ENCODE results near the gene PNPLA8. TPM values are rescaled to one million over a fixed set of nuclear protein-coding genes. Genes with fewer than 3 reads are reported as not detected.

The PNPLA8 gene
- total and polyA plus RNA-seq, 4 experiments from 2014 or later = 20.9 to 28.9 (median 28.4) TPM

GRCh38 chr7:108430664-108431063 lies 95.3 kb downstream of the PNPLA8 start:
- Mint-ChIP-seq H3K27me3 (peaks cover 20% of the 10 kb centered on the region in 2 donors), H3K27ac (no peak overlapping the region), H3K4me1 (no peaks in the 10 kb centered on the region), H3K9me3 (peaks cover 0 to 6% (median 0%) of the 10 kb centered on the region in 8 donors), H3K4me3 (no peak overlapping the region), H3K36me3 (no peaks in the 10 kb centered on the region)
- no peak overlapping the region for H3K4me3 ChIP-seq (ENCODE audit: low read length in 2 of 2)
- ChIA-PET POLR2A (ENCODE audit: partially characterized antibody) (no interaction called here), CTCF (ENCODE audit: partially characterized antibody) (no interaction called here)
- no peaks in the 10 kb centered on the region for H3K36me3 ChIP-seq (ENCODE audit: insufficient read depth, low read length)
- H3K9me3 ChIP-seq (ENCODE audit: control insufficient read depth in 1 of 2, low read length in 2 of 2) = no peaks in the 10 kb centered on the region
- H3K27me3 ChIP-seq (ENCODE audit: insufficient read depth, low read length) = no peaks in the 10 kb centered on the region
- H3K4me1 ChIP-seq (ENCODE audit: insufficient read depth, low read length) = no peaks in the 10 kb centered on the region
- no peak overlapping the region for H3K27ac ChIP-seq (ENCODE audit: low read depth, low read length)
- intact Hi-C loops (cut with micrococcal nuclease) = no loop called here
- DNase-seq = no peak

GRCh38 chr7:108427766-108428165 lies 98.2 kb downstream of the PNPLA8 start:
- intact Hi-C loops (cut with micrococcal nuclease) = no loop called here
- H3K4me1 Mint-ChIP-seq = no peaks in the 10 kb centered on the region
- no peaks in the 10 kb centered on the region for H3K4me1 ChIP-seq (ENCODE audit: insufficient read depth, low read length)
- no peak overlapping the region for H3K27ac ChIP-seq (ENCODE audit: low read depth, low read length)
- no peaks in the 10 kb centered on the region for H3K27me3 ChIP-seq (ENCODE audit: insufficient read depth, low read length)
- no peak for DNase-seq
- H3K4me3 Mint-ChIP-seq = no peak overlapping the region
- CTCF ChIA-PET (ENCODE audit: partially characterized antibody) = no interaction called here
- H3K27ac Mint-ChIP-seq = no peak overlapping the region
- no peaks in the 10 kb centered on the region for H3K36me3 Mint-ChIP-seq
- peaks cover 18% of the 10 kb centered on the region in 2 donors for H3K27me3 Mint-ChIP-seq
- H3K4me3 ChIP-seq (ENCODE audit: low read length in 2 of 2) = no peak overlapping the region
- no peaks in the 10 kb centered on the region for H3K9me3 ChIP-seq (ENCODE audit: control insufficient read depth in 1 of 2, low read length in 2 of 2)
- H3K9me3 Mint-ChIP-seq = no peaks in the 10 kb centered on the region
- POLR2A ChIA-PET (ENCODE audit: partially characterized antibody) = no interaction called here
- H3K36me3 ChIP-seq (ENCODE audit: insufficient read depth, low read length) = no peaks in the 10 kb centered on the region

GRCh38 chr7:108425714-108426275 lies 100.1 kb downstream of the PNPLA8 start:
- POLR2A ChIA-PET (ENCODE audit: partially characterized antibody) = no interaction called here
- no peaks in the 10 kb centered on the region for H3K9me3 Mint-ChIP-seq
- DNase-seq = no peak
- peaks cover 15 to 19% of the 10 kb centered on the region in 2 donors for H3K27me3 Mint-ChIP-seq
- no peaks in the 10 kb centered on the region for H3K4me1 Mint-ChIP-seq
- H3K4me1 ChIP-seq (ENCODE audit: insufficient read depth, low read length) = no peaks in the 10 kb centered on the region
- H3K9me3 ChIP-seq (ENCODE audit: control insufficient read depth in 1 of 2, low read length in 2 of 2) = no peaks in the 10 kb centered on the region
- intact Hi-C loops (cut with micrococcal nuclease) = no loop called here
- no peak overlapping the region for H3K4me3 Mint-ChIP-seq
- no peaks in the 10 kb centered on the region for H3K36me3 ChIP-seq (ENCODE audit: insufficient read depth, low read length)
- H3K27ac Mint-ChIP-seq = no peak overlapping the region
- CTCF ChIA-PET (ENCODE audit: partially characterized antibody) = no interaction called here
- H3K36me3 Mint-ChIP-seq = no peaks in the 10 kb centered on the region
- H3K27me3 ChIP-seq (ENCODE audit: insufficient read depth, low read length) = peaks cover 3% of the 10 kb centered on the region
- no peak overlapping the region for H3K27ac ChIP-seq (ENCODE audit: low read depth, low read length)
- no peak overlapping the region for H3K4me3 ChIP-seq (ENCODE audit: low read length in 2 of 2)

GRCh38 chr7:108424013-108424412 lies 101.9 kb downstream of the PNPLA8 start:
- H3K36me3 ChIP-seq (ENCODE audit: insufficient read depth, low read length) = no peaks in the 10 kb centered on the region
- H3K27me3 ChIP-seq (ENCODE audit: insufficient read depth, low read length) = peaks cover 3% of the 10 kb centered on the region
- Mint-ChIP-seq H3K27ac (no peak overlapping the region), H3K27me3 (peaks cover 18 to 21% of the 10 kb centered on the region in 2 donors), H3K4me1 (peaks cover 0 to 3% (median 1%) of the 10 kb centered on the region in 4 donors), H3K36me3 (no peaks in the 10 kb centered on the region), H3K9me3 (no peaks in the 10 kb centered on the region), H3K4me3 (no peak overlapping the region)
- H3K4me1 ChIP-seq (ENCODE audit: insufficient read depth, low read length) = no peaks in the 10 kb centered on the region
- no peak overlapping the region for H3K4me3 ChIP-seq (ENCODE audit: low read length in 2 of 2)
- no peak for DNase-seq
- ChIA-PET POLR2A (ENCODE audit: partially characterized antibody) (no interaction called here), CTCF (ENCODE audit: partially characterized antibody) (interaction anchor here (0.8 kb wide), 1 partner anchor 14 kb away, joined by 3 read pairs; no protein-coding TSS in a partner anchor)
- H3K9me3 ChIP-seq (ENCODE audit: control insufficient read depth in 1 of 2, low read length in 2 of 2) = no peaks in the 10 kb centered on the region
- intact Hi-C loops (cut with micrococcal nuclease) = no loop called here
- no peak overlapping the region for H3K27ac ChIP-seq (ENCODE audit: low read depth, low read length)

GRCh38 chr7:108423089-108423989 lies 102.6 kb downstream of the PNPLA8 start:
- ChIA-PET POLR2A (ENCODE audit: partially characterized antibody) (no interaction called here), CTCF (ENCODE audit: partially characterized antibody) (interaction anchor here (0.8 kb wide), 1 partner anchor 14 kb away, joined by 3 read pairs; no protein-coding TSS in a partner anchor)
- Mint-ChIP-seq H3K4me1 (peaks cover 0 to 3% (median 2%) of the 10 kb centered on the region in 4 donors), H3K27me3 (peaks cover 20 to 24% of the 10 kb centered on the region in 2 donors), H3K36me3 (no peaks in the 10 kb centered on the region), H3K27ac (no peak overlapping the region), H3K4me3 (no peak overlapping the region), H3K9me3 (peaks cover 0 to 2% (median 0%) of the 10 kb centered on the region in 8 donors)
- Histone ChIP-seq H3K36me3 (ENCODE audit: insufficient read depth, low read length) (no peaks in the 10 kb centered on the region), H3K4me1 (ENCODE audit: insufficient read depth, low read length) (no peaks in the 10 kb centered on the region), H3K27ac (ENCODE audit: low read depth, low read length) (no peak overlapping the region), H3K27me3 (ENCODE audit: insufficient read depth, low read length) (peaks cover 3% of the 10 kb centered on the region), H3K4me3 (ENCODE audit: low read length in 2 of 2) (no peak overlapping the region), H3K9me3 (ENCODE audit: control insufficient read depth in 1 of 2, low read length in 2 of 2) (no peaks in the 10 kb centered on the region)
- no peak for DNase-seq
- intact Hi-C loops (cut with micrococcal nuclease) = no loop called here

- intact Hi-C loops (cut with micrococcal nuclease) = no loop called here
- Mint-ChIP-seq H3K9me3 (peaks cover 0 to 2% (median 0%) of the 10 kb centered on the region in 8 donors), H3K36me3 (no peaks in the 10 kb centered on the region), H3K27me3 (peaks cover 26 to 31% of the 10 kb centered on the region in 2 donors), H3K27ac (no peak overlapping the region), H3K4me3 (no peak overlapping the region), H3K4me1 (peaks cover 0 to 3% (median 2%) of the 10 kb centered on the region in 4 donors)
- H3K4me3 ChIP-seq (ENCODE audit: low read length in 2 of 2) = no peak overlapping the region
- peaks cover 3% of the 10 kb centered on the region for H3K27me3 ChIP-seq (ENCODE audit: insufficient read depth, low read length)
- ChIA-PET POLR2A (ENCODE audit: partially characterized antibody) (no interaction called here), CTCF (ENCODE audit: partially characterized antibody) (interaction anchor here (0.8 kb wide), 1 partner anchor 8 kb away, joined by 3 read pairs; no protein-coding TSS in a partner anchor)
- no peaks in the 10 kb centered on the region for H3K9me3 ChIP-seq (ENCODE audit: control insufficient read depth in 1 of 2, low read length in 2 of 2)
- no peak overlapping the region for H3K27ac ChIP-seq (ENCODE audit: low read depth, low read length)
- H3K4me1 ChIP-seq (ENCODE audit: insufficient read depth, low read length) = no peaks in the 10 kb centered on the region
- DNase-seq = no peak
- H3K36me3 ChIP-seq (ENCODE audit: insufficient read depth, low read length) = no peaks in the 10 kb centered on the region
These were observed 104.1 kb downstream of the PNPLA8 start for GRCh38 chr7:108421720-108422331.

Measured in CD4-positive, alpha-beta memory T cell (primary cell).